ENCODE data around the gene ADARB1. TPM values are rescaled to one million over a fixed set of nuclear protein-coding genes. Genes with fewer than 3 reads are reported as not detected.

Gene ADARB1
- total RNA-seq, 4 donors from 2014 or later, result 18.2 to 57.6 (median 32.0) TPM

GRCh38 chr21:45170987-45171386, 96.6 kb downstream of the ADARB1 start:
- TF ChIP-seq, protein P1, sequence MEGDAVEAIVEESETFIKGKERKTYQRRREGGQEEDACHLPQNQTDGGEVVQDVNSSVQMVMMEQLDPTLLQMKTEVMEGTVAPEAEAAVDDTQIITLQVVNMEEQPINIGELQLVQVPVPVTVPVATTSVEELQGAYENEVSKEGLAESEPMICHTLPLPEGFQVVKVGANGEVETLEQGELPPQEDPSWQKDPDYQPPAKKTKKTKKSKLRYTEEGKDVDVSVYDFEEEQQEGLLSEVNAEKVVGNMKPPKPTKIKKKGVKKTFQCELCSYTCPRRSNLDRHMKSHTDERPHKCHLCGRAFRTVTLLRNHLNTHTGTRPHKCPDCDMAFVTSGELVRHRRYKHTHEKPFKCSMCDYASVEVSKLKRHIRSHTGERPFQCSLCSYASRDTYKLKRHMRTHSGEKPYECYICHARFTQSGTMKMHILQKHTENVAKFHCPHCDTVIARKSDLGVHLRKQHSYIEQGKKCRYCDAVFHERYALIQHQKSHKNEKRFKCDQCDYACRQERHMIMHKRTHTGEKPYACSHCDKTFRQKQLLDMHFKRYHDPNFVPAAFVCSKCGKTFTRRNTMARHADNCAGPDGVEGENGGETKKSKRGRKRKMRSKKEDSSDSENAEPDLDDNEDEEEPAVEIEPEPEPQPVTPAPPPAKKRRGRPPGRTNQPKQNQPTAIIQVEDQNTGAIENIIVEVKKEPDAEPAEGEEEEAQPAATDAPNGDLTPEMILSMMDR (IDR thresholded peaks at IDR 0.05), result no peak
- TF ChIP-seq EP300 (IDR thresholded peaks at IDR 0.05) (no peak), POLR2A (IDR thresholded peaks at IDR 0.05) (no peak)
- Histone ChIP-seq H3K27me3 (no peaks in the 10 kb centered on the region), H3K4me1 (peaks cover 0 to 33% (median 8%) of the 10 kb centered on the region in 4 donors), H3K9me3 (no peaks in the 10 kb centered on the region), H3K27ac (no peak overlapping the region), H3K4me3 (no peak overlapping the region), H3K36me3 (peaks cover 0 to 21% (median 0%) of the 10 kb centered on the region in 3 donors)
- no peak for DNase-seq (ENCODE audit: low spot score in 2 of 2)
- 95 to 98% methylated on average over 8 of the region's 8 CpGs for WGBS, 2 donors

DNA sequence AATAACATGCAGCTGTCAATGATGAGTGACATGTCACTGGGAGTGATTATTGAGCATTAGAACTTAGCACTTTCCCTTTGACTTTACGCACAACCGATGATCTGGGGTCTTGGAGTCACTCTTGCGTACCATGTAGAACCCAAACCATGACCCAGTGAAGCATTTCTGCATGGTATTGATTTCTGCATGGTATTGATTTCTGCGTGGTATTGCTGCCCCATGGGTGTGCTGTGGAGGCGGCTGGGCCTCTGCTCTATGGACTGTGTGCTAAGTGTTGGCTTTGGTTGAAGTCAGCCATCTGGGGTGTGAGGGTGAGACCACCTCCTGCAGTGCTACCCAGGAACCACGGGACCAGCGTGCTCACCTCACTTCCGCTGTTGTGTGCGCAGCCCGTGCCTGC, 98.0 kb downstream of the ADARB1 start:
- H3K4me1 ChIP-seq, result peaks cover 0 to 22% (median 8%) of the 10 kb centered on the region in 4 donors
- TF ChIP-seq, protein P1 (IDR thresholded peaks at IDR 0.05), result no peak
- TF ChIP-seq EP300 (IDR thresholded peaks at IDR 0.05) (no peak), POLR2A (IDR thresholded peaks at IDR 0.05) (no peak)
- H3K4me3 ChIP-seq, result no peak overlapping the region
- H3K27me3 ChIP-seq, result no peaks in the 10 kb centered on the region
- WGBS, 2 donors, result 96% methylated on average over 10 of the region's 10 CpGs
- peaks cover 0 to 35% (median 0%) of the 10 kb centered on the region in 3 donors for H3K36me3 ChIP-seq
- H3K9me3 ChIP-seq, result no peaks in the 10 kb centered on the region
- DNase-seq (ENCODE audit: low spot score in 2 of 2), result no peak
- no peak overlapping the region for H3K27ac ChIP-seq

DNA sequence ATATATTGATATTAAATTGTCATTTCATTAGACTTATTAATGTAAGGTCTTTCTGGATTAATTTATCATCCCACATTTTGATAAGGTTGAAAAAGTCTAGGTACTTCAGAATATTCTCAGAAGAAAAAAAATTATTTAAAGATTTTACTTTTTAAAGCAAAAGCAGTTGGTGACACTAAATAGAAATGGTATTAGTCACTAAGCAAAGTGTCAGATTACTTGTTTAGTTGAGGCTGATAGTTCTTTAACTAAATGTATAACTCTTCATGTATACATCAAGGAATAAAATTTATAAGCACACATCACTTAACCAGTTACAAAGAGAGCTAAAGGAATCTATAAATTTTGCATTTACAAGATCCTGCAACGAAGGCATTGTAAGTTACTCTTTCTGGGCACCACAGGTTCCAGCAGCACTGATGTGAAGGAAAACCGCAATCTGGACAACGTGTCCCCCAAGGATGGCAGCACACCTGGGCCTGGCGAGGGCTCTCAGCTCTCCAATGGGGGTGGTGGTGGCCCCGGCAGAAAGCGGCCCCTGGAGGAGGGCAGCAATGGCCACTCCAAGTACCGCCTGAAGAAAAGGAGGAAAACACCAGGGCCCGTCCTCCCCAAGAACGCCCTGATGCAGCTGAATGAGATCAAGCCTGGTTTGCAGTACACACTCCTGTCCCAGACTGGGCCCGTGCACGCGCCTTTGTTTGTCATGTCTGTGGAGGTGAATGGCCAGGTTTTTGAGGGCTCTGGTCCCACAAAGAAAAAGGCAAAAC, 101.1 kb downstream of the ADARB1 start:
- Histone ChIP-seq H3K27ac (no peak overlapping the region), H3K9me3 (no peaks in the 10 kb centered on the region), H3K36me3 (peaks cover 0 to 56% (median 0%) of the 10 kb centered on the region in 3 donors), H3K4me3 (no peak overlapping the region), H3K4me1 (no peaks in the 10 kb centered on the region), H3K27me3 (no peaks in the 10 kb centered on the region)
- TF ChIP-seq EP300 (IDR thresholded peaks at IDR 0.05), result no peak
- TF ChIP-seq, protein P1 (IDR thresholded peaks at IDR 0.05), result no peak
- TF ChIP-seq POLR2A (IDR thresholded peaks at IDR 0.05), result no peak
- no peak for DNase-seq (ENCODE audit: low spot score in 2 of 2)
- 93 to 95% methylated on average over 11 to 12 of the region's 12 CpGs for WGBS, 2 donors

DNA sequence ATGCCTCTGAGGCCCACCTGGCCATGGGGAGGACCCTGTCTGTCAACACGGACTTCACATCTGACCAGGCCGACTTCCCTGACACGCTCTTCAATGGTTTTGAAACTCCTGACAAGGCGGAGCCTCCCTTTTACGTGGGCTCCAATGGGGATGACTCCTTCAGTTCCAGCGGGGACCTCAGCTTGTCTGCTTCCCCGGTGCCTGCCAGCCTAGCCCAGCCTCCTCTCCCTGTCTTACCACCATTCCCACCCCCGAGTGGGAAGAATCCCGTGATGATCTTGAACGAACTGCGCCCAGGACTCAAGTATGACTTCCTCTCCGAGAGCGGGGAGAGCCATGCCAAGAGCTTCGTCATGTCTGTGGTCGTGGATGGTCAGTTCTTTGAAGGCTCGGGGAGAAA, 101.8 kb downstream of the ADARB1 start:
- H3K36me3 ChIP-seq, result peaks cover 0 to 62% (median 0%) of the 10 kb centered on the region in 3 donors
- no peak overlapping the region for H3K4me3 ChIP-seq
- no peak overlapping the region for H3K27ac ChIP-seq
- no peak for TF ChIP-seq EP300 (IDR thresholded peaks at IDR 0.05)
- 94% methylated on average over 15 to 16 of the region's 16 CpGs for WGBS, 2 donors
- no peak for DNase-seq (ENCODE audit: low spot score in 2 of 2)
- H3K9me3 ChIP-seq, result no peaks in the 10 kb centered on the region
- no peaks in the 10 kb centered on the region for H3K27me3 ChIP-seq
- H3K4me1 ChIP-seq, result no peaks in the 10 kb centered on the region

DNA sequence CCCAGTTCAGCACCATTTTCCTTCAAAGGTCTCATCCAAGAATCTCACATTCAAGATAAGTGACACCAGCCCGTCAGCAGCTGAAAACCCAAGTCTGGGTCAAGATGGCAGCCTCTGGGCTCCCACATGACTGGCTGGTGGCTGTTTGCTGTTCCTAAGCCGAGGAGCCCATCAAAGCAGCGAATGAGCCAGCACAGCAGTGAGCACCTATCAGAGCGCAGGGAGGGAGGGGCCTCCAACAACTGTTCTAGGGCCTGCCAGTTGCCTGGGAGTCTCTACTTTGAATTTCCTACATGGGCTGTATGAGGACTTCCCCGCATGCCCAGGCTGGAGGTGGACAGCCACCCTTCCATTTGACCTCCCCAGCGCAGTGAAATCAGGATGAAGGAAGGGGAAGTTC, 102.7 kb downstream of the ADARB1 start:
- no peaks in the 10 kb centered on the region for H3K27me3 ChIP-seq
- WGBS, 2 donors, result 96 to 98% methylated on average over 6 of the region's 6 CpGs
- no peak overlapping the region for H3K4me3 ChIP-seq
- TF ChIP-seq, protein P1 (IDR thresholded peaks at IDR 0.05), result no peak
- TF ChIP-seq POLR2A (IDR thresholded peaks at IDR 0.05) (no peak), EP300 (IDR thresholded peaks at IDR 0.05) (no peak)
- peaks cover 0 to 66% (median 0%) of the 10 kb centered on the region in 3 donors for H3K36me3 ChIP-seq
- H3K4me1 ChIP-seq, result no peaks in the 10 kb centered on the region
- H3K27ac ChIP-seq, result no peak overlapping the region
- H3K9me3 ChIP-seq, result no peaks in the 10 kb centered on the region
- no peak for DNase-seq (ENCODE audit: low spot score in 2 of 2)

Data from tibial nerve (tissue), 4 donors.